ENCODE results near the gene ELL2. TPM values are rescaled to one million over a fixed set of nuclear protein-coding genes. Genes with fewer than 3 reads are reported as not detected.
A peak's percentile ranks its signal among the peaks of the same experiment; 100 is the strongest.
"Not testable (repeated sequence)": the region's sequence is repeated elsewhere in the genome, so short reads cannot be mapped to it uniquely, and the experiment has no call there.

The ELL2 gene
- total RNA-seq, 6 experiments from 2014 or later, result 74.3 to 96.4 (median 84.5) TPM

- no peaks in the 10 kb centered on the region for H3K9me3 ChIP-seq
- H3K27me3 ChIP-seq, result no peaks in the 10 kb centered on the region
- WGBS (ENCODE audit: insufficient coverage, low coverage, low lambda C conversion rate, missing lambda C conversion rate), result 19% methylated on average over 11 of the region's 12 CpGs
- H3K27ac ChIP-seq, result peak overlapping the region; percentile 94 to 97 (median 96)
- no peaks in the 10 kb centered on the region for H3K36me3 ChIP-seq
- TF ChIP-seq CTCF (IDR thresholded peaks at IDR 0.05), result no peak
- peak; percentile 72 for TF ChIP-seq POLR2A (IDR thresholded peaks at IDR 0.05)
- ATAC-seq (peak; percentile 57 to 81 (median 75)), DNase-seq (peak; percentile 87 to 96 (median 95))
- no peak overlapping the region for H3K4me3 ChIP-seq
- H3K4me1 ChIP-seq, result peaks cover 0 to 62% (median 16%) of the 10 kb centered on the region in 4 donors
- intact Hi-C loops (cut with DNase I), result no loop called here
These were observed 104.3 kb downstream of the ELL2 start for GRCh38 chr5:95857185-95857945.

GRCh38 chr5:95856501-95856981 is 105.1 kb downstream of the ELL2 start:
- peaks cover 0 to 53% (median 13%) of the 10 kb centered on the region in 4 donors for H3K4me1 ChIP-seq
- no peaks in the 10 kb centered on the region for H3K9me3 ChIP-seq
- TF ChIP-seq POLR2A (IDR thresholded peaks at IDR 0.05), result no peak
- no peak for TF ChIP-seq CTCF (IDR thresholded peaks at IDR 0.05)
- no peaks in the 10 kb centered on the region for H3K27me3 ChIP-seq
- ATAC-seq, result no peak
- DNase-seq, result no peak
- 52% methylated on average over 5 of the region's 7 CpGs for WGBS (ENCODE audit: insufficient coverage, low coverage, low lambda C conversion rate, missing lambda C conversion rate)
- H3K4me3 ChIP-seq, result peak overlapping the region in 1 of 3 donors; percentile 53
- intact Hi-C loops (cut with DNase I), result no loop called here
- no peaks in the 10 kb centered on the region for H3K36me3 ChIP-seq
- peak overlapping the region; percentile 94 to 97 (median 96) for H3K27ac ChIP-seq

- Histone ChIP-seq H3K9me3 (no peaks in the 10 kb centered on the region), H3K27me3 (no peaks in the 10 kb centered on the region), H3K4me3 (peak overlapping the region in 2 of 3 donors; percentile 10 to 53), H3K36me3 (no peaks in the 10 kb centered on the region), H3K27ac (peak overlapping the region in 2 of 3 donors; percentile 50 to 96), H3K4me1 (peaks cover 0 to 32% (median 16%) of the 10 kb centered on the region in 4 donors)
- TF ChIP-seq POLR2A (IDR thresholded peaks at IDR 0.05) (no peak), CTCF (IDR thresholded peaks at IDR 0.05) (no peak)
- intact Hi-C loops (cut with DNase I), result no loop called here
- WGBS (ENCODE audit: insufficient coverage, low coverage, low lambda C conversion rate, missing lambda C conversion rate), result 78% methylated on average over 1 of the region's 3 CpGs
- DNase-seq (no peak), ATAC-seq (no peak)
These were observed 108.2 kb downstream of the ELL2 start for GRCh38 chr5:95853490-95853889.

- H3K27me3 ChIP-seq, result no peaks in the 10 kb centered on the region
- no peaks in the 10 kb centered on the region for H3K36me3 ChIP-seq
- no peak for TF ChIP-seq POLR2A (IDR thresholded peaks at IDR 0.05)
- no peak for TF ChIP-seq CTCF (IDR thresholded peaks at IDR 0.05)
- peaks cover 0 to 25% (median 12%) of the 10 kb centered on the region in 4 donors for H3K4me1 ChIP-seq
- ATAC-seq (peak in 1 of 4 donors; percentile 17), DNase-seq (no peak)
- 72% methylated on average over 5 of the region's 5 CpGs for WGBS (ENCODE audit: insufficient coverage, low coverage, low lambda C conversion rate, missing lambda C conversion rate)
- H3K27ac ChIP-seq, result peak overlapping the region in 2 of 3 donors; percentile 50 to 96
- H3K9me3 ChIP-seq, result no peaks in the 10 kb centered on the region
- peak overlapping the region in 2 of 3 donors; percentile 10 to 53 for H3K4me3 ChIP-seq
- intact Hi-C loops (cut with DNase I), result no loop called here
These were observed 109.1 kb downstream of the ELL2 start for GRCh38 chr5:95852567-95852966.

GRCh38 chr5:95851141-95851540 is 110.5 kb downstream of the ELL2 start:
- peak in 1 of 3 donors; percentile 16 for DNase-seq
- H3K36me3 ChIP-seq; H3K4me3 ChIP-seq; H3K9me3 ChIP-seq; H3K27me3 ChIP-seq; ATAC-seq; intact Hi-C loops (cut with DNase I): not testable (repeated sequence)
- peaks cover 0 to 19% (median 9%) of the 10 kb centered on the region in 4 donors for H3K4me1 ChIP-seq
- peak overlapping the region; percentile 59 to 96 (median 87) for H3K27ac ChIP-seq
- no CpG with 5 or more reads among the region's 34 CpGs for WGBS (ENCODE audit: insufficient coverage, low coverage, low lambda C conversion rate, missing lambda C conversion rate)
